WTC11 (cell line): ENCODE measurements around the gene CRB1. TPM values are rescaled to one million over a fixed set of nuclear protein-coding genes. Genes with fewer than 3 reads are reported as not detected.

Source experiments
- ATAC-seq: fragments of 200-7000 bp; cut with Tn5 transposase; 2 replicates; pipeline ENCODE4 v1.10.0; 2021; ENCODE audit warnings: mild to moderate bottlenecking, moderate library complexity
- CTCF ChIA-PET: fragments of 300-600 bp; sonication (Branson Sonifier 250); formaldehyde crosslinking; loops from one replicate; lab custom pipeline; 2021; ENCODE audit warnings: antibody characterized with exemption; lab: Charles Lee
- POLR2A ChIA-PET: fragments of 350-600 bp; sonication (Branson Sonifier 250); formaldehyde crosslinking; loops from one replicate; lab custom pipeline; 2021; ENCODE audit warnings: antibody characterized with exemption; lab: Charles Lee
- DNase-seq: peaks from one replicate; pipeline ENCODE4 v3.0.0; 2021; ENCODE audit warnings: low spot score
- H3K27ac Mint-ChIP-seq: 2 replicates; pipeline ENCODE4 v1.8.0; 2021; ENCODE audit warnings: mixed read lengths
- H3K27me3 Mint-ChIP-seq: 2 replicates; pipeline ENCODE4 v1.8.0; 2021; ENCODE audit warnings: low read depth, mild to moderate bottlenecking, moderate library complexity, mixed read lengths
- H3K36me3 Mint-ChIP-seq: 2 replicates; pipeline ENCODE4 v1.8.0; 2021; ENCODE audit warnings: mixed read lengths
- H3K4me1 Mint-ChIP-seq: 2 replicates; pipeline ENCODE4 v1.8.0; 2022; ENCODE audit warnings: mixed read lengths
- H3K4me3 Mint-ChIP-seq: 2 replicates; pipeline ENCODE4 v1.8.0; 2021; ENCODE audit warnings: mild to moderate bottlenecking, moderate library complexity, mixed read lengths
- H3K9me3 Mint-ChIP-seq: 2 replicates; pipeline ENCODE4 v1.8.0; 2021; ENCODE audit warnings: mixed read lengths
- E2F5 ChIP-seq: sonication (generic); formaldehyde crosslinking; IDR thresholded peaks from 2 replicates; pipeline ENCODE4 v1.8.1; 2022; ENCODE audit warnings: mild to moderate bottlenecking, moderate library complexity, missing genetic modification reagents
- ELF4 ChIP-seq: sonication (generic); formaldehyde crosslinking; IDR thresholded peaks from 2 replicates; pipeline ENCODE4 v1.8.1; 2022; ENCODE audit warnings: low read depth, mild to moderate bottlenecking, moderate library complexity, missing genetic modification reagents
- ERG ChIP-seq: fragments of 250-450 bp; sonication (Bioruptor Pico); IDR thresholded peaks from 2 replicates; pipeline ENCODE4 v1.8.0; 2021; ENCODE audit warnings: mild to moderate bottlenecking
- GABPB1 ChIP-seq: sonication (generic); formaldehyde crosslinking; IDR thresholded peaks from 2 replicates; pipeline ENCODE4 v1.8.1; 2023; ENCODE audit warnings: mild to moderate bottlenecking, missing genetic modification reagents
- GRHL2 ChIP-seq: fragments of 250-450 bp; sonication (Bioruptor Pico); IDR thresholded peaks from 2 replicates; pipeline ENCODE4 v1.8.0; 2022; ENCODE audit warnings: mild to moderate bottlenecking, moderate library complexity; ENCODE audit not compliant: insufficient replicate concordance, severe bottlenecking
- HMGXB4 ChIP-seq: sonication (generic); formaldehyde crosslinking; IDR thresholded peaks from 2 replicates; pipeline ENCODE4 v1.8.1; 2023; ENCODE audit warnings: mild to moderate bottlenecking, moderate library complexity, missing genetic modification reagents
- IRF1 ChIP-seq: sonication (generic); formaldehyde crosslinking; IDR thresholded peaks from 2 replicates; pipeline ENCODE4 v1.8.0; 2023; ENCODE audit warnings: missing genetic modification reagents
- MXD4 ChIP-seq: fragments of 250-450 bp; sonication (Bioruptor Pico); IDR thresholded peaks from 2 replicates; pipeline ENCODE4 v1.8.0; 2021; ENCODE audit warnings: mild to moderate bottlenecking, moderate library complexity, borderline replicate concordance
- NFE2L1 ChIP-seq: sonication (generic); formaldehyde crosslinking; IDR thresholded peaks from 2 replicates; pipeline ENCODE4 v1.8.1; 2023; ENCODE audit warnings: missing genetic modification reagents
- NFYB ChIP-seq: sonication (generic); formaldehyde crosslinking; conservative IDR thresholded peaks from 2 replicates; pipeline ENCODE4 v1.8.0; 2022; ENCODE audit warnings: low read depth, missing genetic modification reagents
- OVOL2 ChIP-seq: fragments of 250-450 bp; sonication (Bioruptor Pico); IDR thresholded peaks from 2 replicates; pipeline ENCODE4 v1.9.0; 2021; ENCODE audit warnings: mild to moderate bottlenecking, borderline replicate concordance
- RORB ChIP-seq: fragments of 250-450 bp; sonication (Bioruptor Pico); IDR thresholded peaks from 2 replicates; pipeline ENCODE4 v1.9.0; 2021; ENCODE audit warnings: mild to moderate bottlenecking
- TEAD4 ChIP-seq: sonication (generic); formaldehyde crosslinking; IDR thresholded peaks from 2 replicates; pipeline ENCODE4 v1.8.0; 2022; ENCODE audit warnings: mild to moderate bottlenecking, missing genetic modification reagents
- ZBTB21 ChIP-seq: sonication (generic); formaldehyde crosslinking; IDR thresholded peaks from 2 replicates; pipeline ENCODE4 v1.8.1; 2023; ENCODE audit warnings: mild to moderate bottlenecking, missing genetic modification reagents, borderline replicate concordance
- ZNF138 ChIP-seq: sonication (generic); formaldehyde crosslinking; conservative IDR thresholded peaks from 2 replicates; pipeline ENCODE4 v1.8.1; 2022; ENCODE audit warnings: mild to moderate bottlenecking, moderate library complexity, missing genetic modification reagents
- ZNF219 ChIP-seq: sonication (generic); formaldehyde crosslinking; IDR thresholded peaks from 2 replicates; pipeline ENCODE4 v1.8.0; 2023; ENCODE audit warnings: missing genetic modification reagents, mild to moderate bottlenecking, borderline replicate concordance
- ZNF416 ChIP-seq: fragments of 250-450 bp; sonication (Bioruptor Pico); IDR thresholded peaks from 2 replicates; pipeline ENCODE4 v1.9.0; 2021; ENCODE audit warnings: mild to moderate bottlenecking, inconsistent platforms
- ZNF423 ChIP-seq: fragments of 250-450 bp; sonication (Bioruptor Pico); IDR thresholded peaks from 2 replicates; pipeline ENCODE4 v2.1.2; 2022; ENCODE audit warnings: mild to moderate bottlenecking, moderate library complexity
- total RNA-seq: library from RNA; stranded (reverse); gene quantifications from 3 replicates; pipeline ENCODE4 v1.2.3, GENCODE V29; 2021
- TF ChIP-seq, protein P1 (sequence below): sonication (generic); formaldehyde crosslinking; IDR thresholded peaks from 2 replicates; pipeline ENCODE4 v1.8.1; 2023; ENCODE audit warnings: mild to moderate bottlenecking, missing genetic modification reagents, borderline replicate concordance
- TF ChIP-seq, protein P2 (sequence below): sonication (generic); formaldehyde crosslinking; IDR thresholded peaks from 2 replicates; pipeline ENCODE4 v1.8.1; 2022; ENCODE audit warnings: low read depth, missing genetic modification reagents, borderline replicate concordance
- TF ChIP-seq, protein P3 (sequence below): sonication (generic); formaldehyde crosslinking; IDR thresholded peaks from 2 replicates; pipeline ENCODE4 v1.8.1; 2022; ENCODE audit warnings: mild to moderate bottlenecking, missing genetic modification reagents, moderate library complexity, borderline replicate concordance
- TF ChIP-seq, protein P4 (sequence below): sonication (generic); formaldehyde crosslinking; IDR thresholded peaks from 2 replicates; pipeline ENCODE4 v1.8.0; 2022; ENCODE audit warnings: mild to moderate bottlenecking, missing genetic modification reagents

CRB1 gene
- total RNA-seq, 1 experiment from 2014 or later = 0.11 TPM

- TF ChIP-seq ELF4 (CRISPR knock-in tag) (no peak), GRHL2 (CRISPR knock-in tag) (no peak), ZNF219 (no peak), ZBTB21 (no peak), ZNF416 (no peak), GABPB1 (CRISPR knock-in tag) (no peak), NFE2L1 (no peak), RORB (CRISPR knock-in tag) (no peak), ZNF423 (CRISPR knock-in tag) (no peak)
- TF ChIP-seq, protein P1, sequence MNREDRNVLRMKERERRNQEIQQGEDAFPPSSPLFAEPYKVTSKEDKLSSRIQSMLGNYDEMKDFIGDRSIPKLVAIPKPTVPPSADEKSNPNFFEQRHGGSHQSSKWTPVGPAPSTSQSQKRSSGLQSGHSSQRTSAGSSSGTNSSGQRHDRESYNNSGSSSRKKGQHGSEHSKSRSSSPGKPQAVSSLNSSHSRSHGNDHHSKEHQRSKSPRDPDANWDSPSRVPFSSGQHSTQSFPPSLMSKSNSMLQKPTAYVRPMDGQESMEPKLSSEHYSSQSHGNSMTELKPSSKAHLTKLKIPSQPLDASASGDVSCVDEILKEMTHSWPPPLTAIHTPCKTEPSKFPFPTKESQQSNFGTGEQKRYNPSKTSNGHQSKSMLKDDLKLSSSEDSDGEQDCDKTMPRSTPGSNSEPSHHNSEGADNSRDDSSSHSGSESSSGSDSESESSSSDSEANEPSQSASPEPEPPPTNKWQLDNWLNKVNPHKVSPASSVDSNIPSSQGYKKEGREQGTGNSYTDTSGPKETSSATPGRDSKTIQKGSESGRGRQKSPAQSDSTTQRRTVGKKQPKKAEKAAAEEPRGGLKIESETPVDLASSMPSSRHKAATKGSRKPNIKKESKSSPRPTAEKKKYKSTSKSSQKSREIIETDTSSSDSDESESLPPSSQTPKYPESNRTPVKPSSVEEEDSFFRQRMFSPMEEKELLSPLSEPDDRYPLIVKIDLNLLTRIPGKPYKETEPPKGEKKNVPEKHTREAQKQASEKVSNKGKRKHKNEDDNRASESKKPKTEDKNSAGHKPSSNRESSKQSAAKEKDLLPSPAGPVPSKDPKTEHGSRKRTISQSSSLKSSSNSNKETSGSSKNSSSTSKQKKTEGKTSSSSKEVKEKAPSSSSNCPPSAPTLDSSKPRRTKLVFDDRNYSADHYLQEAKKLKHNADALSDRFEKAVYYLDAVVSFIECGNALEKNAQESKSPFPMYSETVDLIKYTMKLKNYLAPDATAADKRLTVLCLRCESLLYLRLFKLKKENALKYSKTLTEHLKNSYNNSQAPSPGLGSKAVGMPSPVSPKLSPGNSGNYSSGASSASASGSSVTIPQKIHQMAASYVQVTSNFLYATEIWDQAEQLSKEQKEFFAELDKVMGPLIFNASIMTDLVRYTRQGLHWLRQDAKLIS (CRISPR knock-in tag) = no peak
- TF ChIP-seq, protein P2, sequence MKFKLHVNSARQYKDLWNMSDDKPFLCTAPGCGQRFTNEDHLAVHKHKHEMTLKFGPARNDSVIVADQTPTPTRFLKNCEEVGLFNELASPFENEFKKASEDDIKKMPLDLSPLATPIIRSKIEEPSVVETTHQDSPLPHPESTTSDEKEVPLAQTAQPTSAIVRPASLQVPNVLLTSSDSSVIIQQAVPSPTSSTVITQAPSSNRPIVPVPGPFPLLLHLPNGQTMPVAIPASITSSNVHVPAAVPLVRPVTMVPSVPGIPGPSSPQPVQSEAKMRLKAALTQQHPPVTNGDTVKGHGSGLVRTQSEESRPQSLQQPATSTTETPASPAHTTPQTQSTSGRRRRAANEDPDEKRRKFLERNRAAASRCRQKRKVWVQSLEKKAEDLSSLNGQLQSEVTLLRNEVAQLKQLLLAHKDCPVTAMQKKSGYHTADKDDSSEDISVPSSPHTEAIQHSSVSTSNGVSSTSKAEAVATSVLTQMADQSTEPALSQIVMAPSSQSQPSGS (CRISPR knock-in tag) = no peak
- TF ChIP-seq, all 79 proteins: peak for 0
These were observed 95.8 kb downstream of the CRB1 start (continued) for GRCh38 chr1:197363855-197364254.

DNA sequence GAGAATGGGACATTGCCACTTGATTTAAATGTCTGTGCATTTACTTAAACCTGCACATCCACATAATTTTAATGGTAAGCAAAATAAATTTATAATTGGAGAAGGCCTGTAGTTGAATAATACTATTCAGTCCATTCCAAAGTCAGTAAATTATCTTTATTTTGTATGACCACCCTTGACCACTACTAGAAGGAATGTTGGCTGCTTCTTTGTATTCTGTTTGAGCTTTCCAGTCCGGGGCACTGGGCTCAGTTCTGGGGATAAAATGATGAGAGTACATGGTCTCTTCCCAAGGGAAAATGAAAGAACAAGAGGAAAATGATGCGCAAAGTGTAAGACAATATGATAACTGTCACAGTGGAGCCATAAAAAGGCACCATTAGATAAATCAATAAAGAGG lies 98.9 kb downstream of the CRB1 start:
- no peak for TF ChIP-seq NFYB (CRISPR knock-in tag)
- no peak for TF ChIP-seq ZNF138
- no peak for TF ChIP-seq ERG (CRISPR knock-in tag)
- no peak for TF ChIP-seq IRF1
- no peak for TF ChIP-seq MXD4 (CRISPR knock-in tag)
- TF ChIP-seq, protein P3, sequence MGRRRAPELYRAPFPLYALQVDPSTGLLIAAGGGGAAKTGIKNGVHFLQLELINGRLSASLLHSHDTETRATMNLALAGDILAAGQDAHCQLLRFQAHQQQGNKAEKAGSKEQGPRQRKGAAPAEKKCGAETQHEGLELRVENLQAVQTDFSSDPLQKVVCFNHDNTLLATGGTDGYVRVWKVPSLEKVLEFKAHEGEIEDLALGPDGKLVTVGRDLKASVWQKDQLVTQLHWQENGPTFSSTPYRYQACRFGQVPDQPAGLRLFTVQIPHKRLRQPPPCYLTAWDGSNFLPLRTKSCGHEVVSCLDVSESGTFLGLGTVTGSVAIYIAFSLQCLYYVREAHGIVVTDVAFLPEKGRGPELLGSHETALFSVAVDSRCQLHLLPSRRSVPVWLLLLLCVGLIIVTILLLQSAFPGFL (CRISPR knock-in tag) = no peak
- TF ChIP-seq, protein P4, sequence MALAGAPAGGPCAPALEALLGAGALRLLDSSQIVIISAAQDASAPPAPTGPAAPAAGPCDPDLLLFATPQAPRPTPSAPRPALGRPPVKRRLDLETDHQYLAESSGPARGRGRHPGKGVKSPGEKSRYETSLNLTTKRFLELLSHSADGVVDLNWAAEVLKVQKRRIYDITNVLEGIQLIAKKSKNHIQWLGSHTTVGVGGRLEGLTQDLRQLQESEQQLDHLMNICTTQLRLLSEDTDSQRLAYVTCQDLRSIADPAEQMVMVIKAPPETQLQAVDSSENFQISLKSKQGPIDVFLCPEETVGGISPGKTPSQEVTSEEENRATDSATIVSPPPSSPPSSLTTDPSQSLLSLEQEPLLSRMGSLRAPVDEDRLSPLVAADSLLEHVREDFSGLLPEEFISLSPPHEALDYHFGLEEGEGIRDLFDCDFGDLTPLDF (CRISPR knock-in tag) = no peak
- no peak for TF ChIP-seq E2F5 (CRISPR knock-in tag)
- TF ChIP-seq TEAD4 = no peak
- no peak for TF ChIP-seq HMGXB4
- no peak for TF ChIP-seq OVOL2 (CRISPR knock-in tag)
- TF ChIP-seq GABPB1 (CRISPR knock-in tag) = no peak
- TF ChIP-seq NFE2L1 = no peak
- H3K36me3 Mint-ChIP-seq = no peaks in the 10 kb centered on the region
- POLR2A ChIA-PET = no interaction called here

More for the DNA sequence above, 98.9 kb downstream of the CRB1 start:
- ATAC-seq (no peak), DNase-seq (no peak)
- CTCF ChIA-PET = no interaction called here
- Mint-ChIP-seq H3K9me3 (no peaks in the 10 kb centered on the region), H3K4me3 (no peak overlapping the region), H3K4me1 (no peaks in the 10 kb centered on the region; the same call in 1 of the 2 replicates), H3K27me3 (no peaks in the 10 kb centered on the region), H3K27ac (no peak overlapping the region)
